ENCODE results near the gene PIGV. TPM values are rescaled to one million over a fixed set of nuclear protein-coding genes. Genes with fewer than 3 reads are reported as not detected.

The PIGV gene
- total RNA-seq, result 15.2 and 16.0 TPM in 2 replicates

DNA sequence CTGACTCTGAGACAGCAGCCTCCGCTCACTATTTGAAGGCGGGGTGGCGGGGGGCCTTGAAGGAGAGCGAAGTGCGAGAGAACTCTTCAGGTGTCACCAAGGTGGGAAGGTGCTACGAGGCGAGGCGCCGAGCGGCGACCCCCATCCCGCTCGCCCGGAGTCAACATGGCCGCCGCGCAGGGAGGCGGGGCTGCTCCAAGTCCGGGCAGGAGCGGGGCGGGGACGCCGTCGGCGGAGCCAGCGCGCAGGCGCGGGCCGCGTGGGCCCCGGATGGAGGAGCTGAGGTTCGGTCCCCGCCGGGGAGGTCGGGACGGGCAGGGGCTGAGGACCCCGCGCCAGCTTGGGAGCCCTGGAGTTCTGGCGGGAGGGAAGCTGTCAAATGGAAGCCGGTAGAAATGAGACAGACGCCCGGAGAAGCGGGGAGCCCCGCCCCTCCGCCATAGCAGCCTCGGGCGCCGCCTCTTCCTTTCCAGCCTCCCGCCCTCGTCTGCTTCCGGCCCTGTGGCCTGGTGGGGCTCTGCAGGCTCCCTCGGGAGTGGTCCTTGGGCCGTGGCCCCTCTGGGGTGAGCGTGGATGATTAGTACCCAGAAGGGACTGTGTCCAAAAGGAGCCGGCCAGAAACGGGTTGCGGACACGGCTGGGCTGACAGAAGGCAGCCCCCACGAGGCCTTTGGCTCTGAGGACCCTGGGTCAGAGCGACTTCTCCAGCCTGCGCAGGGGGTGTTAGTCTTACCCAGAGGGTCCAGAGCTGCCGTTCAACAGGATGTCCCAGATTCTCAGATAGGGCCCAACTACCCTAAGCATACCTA lies at the start of gene PIGV:
TSS of gene PIGV (plus strand) at position 245 of the 809 bp plus-strand sequence. CDS start 2,866 bp downstream, outside the sequence.
- Mint-ChIP-seq H3K4me1 (peaks cover 67% of the 10 kb centered on the region), H3K27ac (peak within 1 kb of the TSS; percentile 100), H3K36me3 (ENCODE audit: low read depth) (peaks cover 16% of the 10 kb centered on the region), H3K27me3 (no peaks in the 10 kb centered on the region), H3K4me3 (peak within 1 kb of the TSS; percentile 100), H3K9me3 (no peaks in the 10 kb centered on the region)
- DNase-seq, result peak; percentile 97
- intact Hi-C loops (cut with micrococcal nuclease), result loop anchor here (1.0 to 2.0 kb wide), 6 partner anchors 15 to 287 kb away; no protein-coding TSS in a partner anchor

DNA sequence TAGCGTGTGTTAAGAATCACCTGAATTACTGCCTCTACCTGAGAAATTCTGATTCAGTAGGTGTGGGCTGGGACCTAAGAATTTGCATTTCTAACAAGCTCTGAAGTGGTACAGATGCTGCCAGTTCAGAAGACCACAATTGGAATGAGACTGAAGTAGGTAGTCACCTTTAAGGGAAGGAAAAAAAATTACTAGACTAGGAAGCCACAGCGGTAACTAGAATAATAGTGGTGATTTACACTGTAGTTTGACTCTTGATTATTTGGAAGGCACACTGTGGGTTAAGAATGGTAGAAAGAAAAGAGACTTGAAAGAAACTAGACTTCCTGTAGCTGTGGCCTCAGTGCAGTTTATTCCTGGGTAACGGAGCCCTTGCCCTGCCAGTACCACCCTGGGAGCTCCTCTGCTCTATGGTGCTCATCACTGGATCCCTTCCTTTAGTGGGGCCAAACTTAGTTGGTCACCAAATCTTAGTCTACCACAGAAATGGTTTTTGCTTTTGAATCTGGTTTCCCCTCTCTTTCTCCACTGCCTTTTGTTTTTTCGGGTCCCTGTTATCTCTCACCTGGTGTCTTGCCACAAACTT lies 48.3 kb upstream of the PIGV start:
- intact Hi-C loops (cut with micrococcal nuclease), result no loop called here
- peaks cover 59% of the 10 kb centered on the region for H3K4me1 Mint-ChIP-seq
- H3K27ac Mint-ChIP-seq, result peak overlapping the region; percentile 81
- peak overlapping the region; percentile 59 for H3K4me3 Mint-ChIP-seq
- H3K36me3 Mint-ChIP-seq (ENCODE audit: low read depth), result peaks cover 63% of the 10 kb centered on the region
- no peaks in the 10 kb centered on the region for H3K27me3 Mint-ChIP-seq
- DNase-seq, result peak; percentile 73
- no peaks in the 10 kb centered on the region for H3K9me3 Mint-ChIP-seq

DNA sequence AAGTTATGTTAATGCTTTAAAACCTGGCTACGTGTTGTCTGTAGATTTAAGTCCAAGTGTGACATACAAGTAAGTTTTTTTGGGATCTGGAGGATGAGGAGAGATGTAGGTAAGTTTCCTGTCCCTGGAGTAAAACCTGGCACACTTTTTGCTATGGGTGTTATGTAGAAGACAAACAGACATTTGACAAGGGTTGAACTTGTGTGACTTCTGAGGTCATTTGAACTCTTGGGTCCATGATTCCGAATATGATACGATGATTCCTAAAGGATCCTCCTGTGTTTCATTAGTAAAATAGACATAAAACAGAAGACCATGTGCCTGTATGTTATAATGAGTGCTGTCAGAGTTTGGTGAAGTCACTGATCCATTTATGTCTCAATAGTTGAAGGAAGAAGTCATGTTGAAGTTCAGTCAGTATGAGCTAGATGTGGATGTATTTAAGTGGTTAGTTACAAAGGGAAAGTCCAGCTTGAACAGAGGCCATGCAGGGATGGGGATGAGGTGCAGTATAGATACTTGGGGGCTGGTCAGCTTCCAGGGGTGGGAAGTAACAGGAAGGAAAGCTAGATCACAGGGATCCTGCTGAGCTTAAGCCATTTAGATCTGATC lies 47.6 kb upstream of the PIGV start:
- H3K27me3 Mint-ChIP-seq, result no peaks in the 10 kb centered on the region
- intact Hi-C loops (cut with micrococcal nuclease), result no loop called here
- no peak for DNase-seq
- peak overlapping the region; percentile 3 for H3K4me3 Mint-ChIP-seq
- H3K9me3 Mint-ChIP-seq, result no peaks in the 10 kb centered on the region
- H3K27ac Mint-ChIP-seq, result peak overlapping the region; percentile 81
- peaks cover 63% of the 10 kb centered on the region for H3K36me3 Mint-ChIP-seq (ENCODE audit: low read depth)
- H3K4me1 Mint-ChIP-seq, result peaks cover 62% of the 10 kb centered on the region

DNA sequence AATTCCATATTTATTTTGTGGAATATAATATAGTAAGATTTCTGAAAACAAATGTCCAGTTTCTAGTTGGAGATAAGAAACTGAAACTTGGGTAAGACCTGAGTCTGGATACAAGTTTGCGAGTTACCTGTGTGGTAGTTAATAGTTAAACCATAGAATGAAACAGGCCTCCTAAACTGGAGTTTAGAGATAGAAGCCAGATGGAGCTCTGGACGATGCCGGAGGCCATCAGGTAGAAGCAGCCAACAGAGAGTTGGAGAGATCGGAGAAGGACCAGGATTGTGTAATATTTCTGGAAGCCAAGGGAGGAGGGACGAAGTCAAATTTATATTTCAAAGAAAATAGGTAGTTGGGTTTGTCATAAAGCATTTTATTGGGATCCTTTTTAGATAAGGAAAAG lies 46.8 kb upstream of the PIGV start:
- no peaks in the 10 kb centered on the region for H3K27me3 Mint-ChIP-seq
- H3K27ac Mint-ChIP-seq, result peak overlapping the region; percentile 58
- no peaks in the 10 kb centered on the region for H3K9me3 Mint-ChIP-seq
- intact Hi-C loops (cut with micrococcal nuclease), result no loop called here
- DNase-seq, result no peak
- peaks cover 56% of the 10 kb centered on the region for H3K36me3 Mint-ChIP-seq (ENCODE audit: low read depth)
- H3K4me3 Mint-ChIP-seq, result no peak overlapping the region
- peaks cover 62% of the 10 kb centered on the region for H3K4me1 Mint-ChIP-seq

DNA sequence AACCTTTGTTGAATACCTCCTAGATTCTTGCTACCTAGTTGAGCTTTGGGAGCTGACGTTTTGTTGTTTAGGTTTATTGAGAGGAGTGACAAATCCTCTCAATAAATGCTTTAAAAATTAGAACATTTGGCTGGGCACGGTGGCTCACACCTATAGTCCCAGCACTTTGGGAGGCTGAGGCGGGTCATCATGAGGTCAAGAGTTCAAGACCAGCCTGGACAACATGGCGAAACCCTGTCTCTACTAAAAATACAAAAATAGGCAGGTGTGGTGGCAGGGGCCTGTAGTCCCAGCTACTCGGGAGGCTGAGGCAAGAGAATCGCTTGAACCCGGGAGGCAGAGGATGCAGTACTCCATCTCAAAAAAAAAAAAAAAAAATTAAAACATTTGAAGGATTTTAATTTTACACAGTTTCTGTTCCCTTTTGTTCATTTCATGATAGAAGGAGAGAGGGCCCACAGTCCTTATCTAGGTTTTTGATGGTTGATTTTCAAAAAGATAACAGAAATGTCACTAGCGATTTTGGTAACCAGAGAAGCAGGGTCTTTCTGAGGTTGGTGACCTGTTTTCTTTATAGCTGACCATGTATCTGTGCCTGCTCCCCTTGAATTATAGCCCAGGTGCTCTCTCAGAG lies 44.2 kb upstream of the PIGV start:
- intact Hi-C loops (cut with micrococcal nuclease), result loop anchor here (1.0 to 2.0 kb wide), 6 partner anchors 20 to 163 kb away; no protein-coding TSS in a partner anchor
- no peaks in the 10 kb centered on the region for H3K27me3 Mint-ChIP-seq
- no peak for DNase-seq
- H3K36me3 Mint-ChIP-seq (ENCODE audit: low read depth), result peaks cover 64% of the 10 kb centered on the region
- H3K27ac Mint-ChIP-seq, result peak overlapping the region; percentile 89
- peaks cover 78% of the 10 kb centered on the region for H3K4me1 Mint-ChIP-seq
- H3K9me3 Mint-ChIP-seq, result no peaks in the 10 kb centered on the region
- H3K4me3 Mint-ChIP-seq, result peak overlapping the region; percentile 72

DNA sequence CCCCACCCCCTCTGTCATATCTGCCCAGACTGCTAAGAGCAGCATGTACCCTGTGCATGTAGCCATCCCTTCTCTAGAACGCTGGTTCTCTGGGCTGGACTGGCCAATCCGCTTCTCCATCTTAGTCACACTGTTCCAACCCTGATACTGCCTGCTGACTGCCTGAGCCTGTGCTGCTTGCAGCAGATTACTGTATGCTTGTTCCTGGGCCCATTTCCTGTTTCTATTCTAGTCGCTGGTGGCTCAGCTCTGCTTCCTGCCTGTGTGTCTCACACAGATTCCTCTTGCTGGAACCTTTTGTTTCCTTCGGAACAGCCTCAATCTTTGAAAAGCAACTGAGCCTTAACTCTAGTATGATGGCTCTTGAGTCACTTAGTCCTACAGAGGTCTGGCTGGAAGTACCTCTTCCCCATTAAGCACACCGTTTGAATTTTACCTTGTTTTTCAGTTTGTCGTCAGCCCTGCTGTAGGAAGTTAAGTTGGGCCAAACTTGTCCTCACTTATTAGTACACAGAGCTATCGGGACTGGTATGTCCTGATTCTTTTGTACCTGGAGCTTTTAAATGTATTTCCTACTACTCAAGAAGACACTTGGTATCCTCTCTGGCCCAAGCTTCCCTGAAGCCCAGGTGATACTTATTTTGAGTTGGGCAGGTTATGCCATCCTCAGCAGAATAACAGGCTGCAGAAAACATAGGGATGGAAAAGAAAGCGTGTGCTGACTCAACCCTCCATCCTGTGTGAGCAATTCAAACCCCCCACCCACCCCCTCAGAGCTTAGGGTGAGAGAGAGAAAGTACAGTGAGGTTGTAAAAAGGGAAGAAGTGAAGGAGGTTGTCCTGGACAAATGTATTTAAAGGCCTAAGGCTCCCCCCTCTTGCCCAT lies 43.4 kb upstream of the PIGV start:
- intact Hi-C loops (cut with micrococcal nuclease), result loop anchor here (1.0 to 2.0 kb wide), 6 partner anchors 21 to 164 kb away; no protein-coding TSS in a partner anchor
- Mint-ChIP-seq H3K9me3 (no peaks in the 10 kb centered on the region), H3K27ac (peak overlapping the region; percentile 89), H3K27me3 (no peaks in the 10 kb centered on the region), H3K4me3 (peak overlapping the region; percentile 72), H3K36me3 (ENCODE audit: low read depth) (peaks cover 66% of the 10 kb centered on the region), H3K4me1 (peaks cover 75% of the 10 kb centered on the region)
- DNase-seq, result peak; percentile 95

DNA sequence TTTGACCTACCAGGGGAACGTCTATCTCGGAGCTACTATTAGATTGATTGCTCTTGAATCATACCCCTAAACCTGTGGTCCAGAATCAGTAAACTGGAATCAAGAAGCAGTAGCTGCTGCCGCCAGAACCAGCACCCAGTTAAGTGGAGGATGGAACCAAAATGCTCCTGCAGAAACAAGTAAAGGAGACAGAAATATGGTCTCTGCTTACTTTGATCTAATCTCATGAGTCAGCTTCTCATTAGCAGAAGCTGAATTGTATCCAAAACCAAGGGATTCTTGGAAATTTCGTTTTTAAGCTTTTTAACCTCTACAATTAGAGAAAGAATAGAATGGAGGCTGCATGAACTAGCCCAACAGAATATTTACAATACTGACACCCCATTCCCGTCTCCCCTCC lies 42.6 kb upstream of the PIGV start:
- Mint-ChIP-seq H3K27ac (peak overlapping the region; percentile 89), H3K36me3 (ENCODE audit: low read depth) (peaks cover 68% of the 10 kb centered on the region), H3K27me3 (no peaks in the 10 kb centered on the region), H3K4me3 (peak overlapping the region; percentile 72), H3K9me3 (no peaks in the 10 kb centered on the region), H3K4me1 (peaks cover 72% of the 10 kb centered on the region)
- DNase-seq, result no peak
- intact Hi-C loops (cut with micrococcal nuclease), result loop anchor here (2.0 kb wide), 2 partner anchors 52 to 164 kb away; no protein-coding TSS in a partner anchor

DNA sequence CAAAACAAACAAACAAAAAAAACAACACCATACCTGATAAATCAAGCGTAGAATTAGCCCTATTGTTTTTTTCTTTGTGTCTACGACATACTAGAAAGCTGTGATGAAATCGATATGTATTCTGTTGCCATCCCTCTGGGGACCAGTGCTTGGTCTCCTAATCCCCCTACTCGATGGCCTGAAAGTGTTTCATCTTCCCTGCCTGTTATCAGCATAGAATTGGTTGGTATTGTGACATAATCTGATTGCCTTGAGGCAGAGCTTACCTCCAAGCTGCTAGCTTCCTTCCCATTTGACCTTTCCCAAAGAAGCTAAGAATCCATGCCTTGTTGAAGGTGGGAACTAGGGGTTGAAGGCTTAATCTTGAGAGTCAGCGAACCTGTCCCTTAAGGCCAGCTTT lies 40.7 kb upstream of the PIGV start:
- H3K4me3 Mint-ChIP-seq, result no peak overlapping the region
- H3K27me3 Mint-ChIP-seq, result no peaks in the 10 kb centered on the region
- peak overlapping the region; percentile 59 for H3K27ac Mint-ChIP-seq
- H3K9me3 Mint-ChIP-seq, result no peaks in the 10 kb centered on the region
- intact Hi-C loops (cut with micrococcal nuclease), result no loop called here
- DNase-seq, result no peak
- H3K4me1 Mint-ChIP-seq, result peaks cover 66% of the 10 kb centered on the region
- peaks cover 60% of the 10 kb centered on the region for H3K36me3 Mint-ChIP-seq (ENCODE audit: low read depth)

DNA sequence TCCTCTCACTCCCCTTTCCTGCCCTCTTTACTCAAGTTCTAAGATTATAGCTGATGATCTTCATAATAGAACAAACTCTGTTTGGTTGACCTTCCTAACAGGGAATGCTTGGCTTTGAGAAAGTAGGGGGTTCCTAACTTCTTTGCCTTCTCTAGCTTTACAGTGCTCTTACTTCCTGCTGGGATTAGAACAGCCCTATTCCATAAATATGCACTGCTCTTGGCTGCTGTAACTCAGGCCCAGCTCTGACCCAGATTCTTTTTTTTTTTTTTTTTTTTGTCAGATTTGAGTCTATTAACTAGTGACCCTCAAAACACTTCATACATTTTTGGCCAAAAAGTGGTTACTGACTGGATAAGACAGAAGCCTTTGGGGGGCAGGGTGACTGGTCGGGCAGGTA lies 39.4 kb upstream of the PIGV start:
- DNase-seq, result no peak
- H3K4me3 Mint-ChIP-seq, result no peak overlapping the region
- intact Hi-C loops (cut with micrococcal nuclease), result no loop called here
- H3K27ac Mint-ChIP-seq, result peak overlapping the region; percentile 62
- no peaks in the 10 kb centered on the region for H3K27me3 Mint-ChIP-seq
- H3K9me3 Mint-ChIP-seq, result no peaks in the 10 kb centered on the region
- peaks cover 60% of the 10 kb centered on the region for H3K36me3 Mint-ChIP-seq (ENCODE audit: low read depth)
- H3K4me1 Mint-ChIP-seq, result peaks cover 64% of the 10 kb centered on the region

DNA sequence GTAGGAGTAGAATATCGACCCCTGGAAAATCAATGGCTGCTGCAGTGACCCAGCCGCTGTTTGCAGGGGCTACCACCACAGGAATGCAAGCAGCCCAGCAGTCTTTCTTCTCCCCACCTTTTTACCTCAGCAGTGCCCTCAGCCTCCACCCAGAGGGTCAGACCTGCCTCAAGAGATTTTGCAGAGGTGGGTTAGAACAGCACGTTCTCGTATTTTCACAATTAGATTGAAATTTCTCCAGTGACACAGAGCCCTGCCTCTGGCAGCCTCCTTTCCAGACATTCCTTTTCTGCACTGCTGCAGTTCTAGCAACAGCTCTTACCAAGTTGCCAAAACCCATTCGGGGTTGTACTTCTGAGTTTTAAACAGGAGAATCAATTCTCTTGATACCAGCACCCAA lies 38.3 kb upstream of the PIGV start:
- Mint-ChIP-seq H3K27me3 (no peaks in the 10 kb centered on the region), H3K36me3 (ENCODE audit: low read depth) (peaks cover 61% of the 10 kb centered on the region), H3K4me1 (peaks cover 58% of the 10 kb centered on the region), H3K27ac (no peak overlapping the region), H3K9me3 (no peaks in the 10 kb centered on the region), H3K4me3 (no peak overlapping the region)
- intact Hi-C loops (cut with micrococcal nuclease), result no loop called here
- no peak for DNase-seq

DNA sequence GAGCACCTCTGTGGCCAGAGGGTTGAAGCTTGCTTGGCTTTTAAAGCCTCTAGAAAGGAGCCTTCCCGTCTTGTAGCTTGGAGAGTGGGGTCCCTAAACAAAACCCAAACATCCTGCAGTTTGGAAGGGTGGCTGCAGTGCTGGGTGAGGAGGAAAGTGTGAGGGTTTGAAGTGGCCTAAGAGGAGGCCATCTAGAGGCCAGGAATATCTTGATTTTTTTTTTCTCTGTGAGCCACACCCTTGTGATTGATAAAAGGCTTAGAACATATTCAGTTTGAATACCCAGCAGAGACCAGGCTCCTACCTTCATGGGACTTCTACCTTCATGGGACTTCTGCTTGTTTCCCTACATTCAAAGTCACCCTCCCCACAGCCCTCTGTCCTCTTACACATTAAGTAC lies 37.3 kb upstream of the PIGV start:
- Mint-ChIP-seq H3K27me3 (no peaks in the 10 kb centered on the region), H3K27ac (peak overlapping the region; percentile 19), H3K9me3 (no peaks in the 10 kb centered on the region), H3K4me3 (no peak overlapping the region), H3K4me1 (peaks cover 51% of the 10 kb centered on the region), H3K36me3 (ENCODE audit: low read depth) (peaks cover 61% of the 10 kb centered on the region)
- intact Hi-C loops (cut with micrococcal nuclease), result no loop called here
- DNase-seq, result no peak

DNA sequence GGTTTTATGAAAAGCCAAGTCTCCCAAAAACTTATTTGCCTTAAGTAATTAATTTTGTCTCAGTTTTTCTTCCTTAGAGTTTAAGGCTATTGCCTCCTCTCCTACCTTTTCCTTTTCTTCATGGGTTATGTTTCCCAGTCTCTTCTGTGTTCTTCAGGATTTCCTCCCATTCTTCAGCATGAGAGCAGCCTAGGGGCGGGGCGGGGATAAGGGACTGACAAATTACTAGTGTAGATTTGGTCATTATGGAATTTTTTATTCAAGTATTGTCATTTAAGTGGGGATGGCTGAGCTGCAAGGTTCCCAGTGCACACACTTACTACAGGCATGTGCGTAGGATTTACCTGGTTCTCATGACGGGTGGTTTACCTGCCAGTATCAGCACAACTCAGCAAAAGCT lies 35.2 kb upstream of the PIGV start:
- intact Hi-C loops (cut with micrococcal nuclease), result no loop called here
- H3K4me1 Mint-ChIP-seq, result peaks cover 43% of the 10 kb centered on the region
- no peaks in the 10 kb centered on the region for H3K9me3 Mint-ChIP-seq

More for the DNA sequence above, 35.2 kb upstream of the PIGV start:
- no peak overlapping the region for H3K4me3 Mint-ChIP-seq
- H3K27ac Mint-ChIP-seq, result no peak overlapping the region
- no peaks in the 10 kb centered on the region for H3K27me3 Mint-ChIP-seq
- no peak for DNase-seq
- peaks cover 54% of the 10 kb centered on the region for H3K36me3 Mint-ChIP-seq (ENCODE audit: low read depth)

Data from activated CD4-positive, alpha-beta T cell treated with anti-CD3 and anti-CD28 coated beads, Interleukin-2, amount 10 ng/mL, durations not matched to agents 24 days and 14 days (primary cell).